Ectodermal cell (in vitro differentiated cells): ENCODE data around the gene ATP5IF1.

Source experiments
- H3K27ac ChIP-seq: 2 replicates; pipeline ENCODE4 v1.7.0; 2013; ENCODE audit warnings: mild to moderate bottlenecking, low read depth, low read length; ENCODE audit not compliant: insufficient read depth, poor library complexity, severe bottlenecking
- H3K27me3 ChIP-seq: 2 replicates; pipeline ENCODE4 v1.7.0; 2013; ENCODE audit warnings: mild to moderate bottlenecking, low read length; ENCODE audit not compliant: insufficient read depth, control insufficient read depth, poor library complexity, severe bottlenecking
- H3K36me3 ChIP-seq: one replicate; pipeline ENCODE4 v1.7.0; 2013; ENCODE audit warnings: low read length; ENCODE audit not compliant: control insufficient read depth, insufficient read depth
- H3K4me1 ChIP-seq: one replicate; pipeline ENCODE4 v1.7.0; 2013; ENCODE audit warnings: low read length; ENCODE audit not compliant: control insufficient read depth, insufficient read depth
- H3K4me3 ChIP-seq: 2 replicates; pipeline ENCODE4 v1.7.0; 2013; ENCODE audit warnings: low read depth, low read length, control low read depth; ENCODE audit not compliant: insufficient read depth
- H3K9me3 ChIP-seq: 2 replicates; pipeline ENCODE4 v1.7.0; 2013; ENCODE audit warnings: mild to moderate bottlenecking, low read length, moderate library complexity; ENCODE audit not compliant: control insufficient read depth
- WGBS, 2 experiments: methylation state at CpG; one replicate each; pipeline ENCODE4 v1.1.7; 2013; ENCODE audit warnings: missing lambda C conversion rate in 2 of 2; 5-methylcytosine and 5-hydroxymethylcytosine counted together

The ATP5IF1 gene

DNA sequence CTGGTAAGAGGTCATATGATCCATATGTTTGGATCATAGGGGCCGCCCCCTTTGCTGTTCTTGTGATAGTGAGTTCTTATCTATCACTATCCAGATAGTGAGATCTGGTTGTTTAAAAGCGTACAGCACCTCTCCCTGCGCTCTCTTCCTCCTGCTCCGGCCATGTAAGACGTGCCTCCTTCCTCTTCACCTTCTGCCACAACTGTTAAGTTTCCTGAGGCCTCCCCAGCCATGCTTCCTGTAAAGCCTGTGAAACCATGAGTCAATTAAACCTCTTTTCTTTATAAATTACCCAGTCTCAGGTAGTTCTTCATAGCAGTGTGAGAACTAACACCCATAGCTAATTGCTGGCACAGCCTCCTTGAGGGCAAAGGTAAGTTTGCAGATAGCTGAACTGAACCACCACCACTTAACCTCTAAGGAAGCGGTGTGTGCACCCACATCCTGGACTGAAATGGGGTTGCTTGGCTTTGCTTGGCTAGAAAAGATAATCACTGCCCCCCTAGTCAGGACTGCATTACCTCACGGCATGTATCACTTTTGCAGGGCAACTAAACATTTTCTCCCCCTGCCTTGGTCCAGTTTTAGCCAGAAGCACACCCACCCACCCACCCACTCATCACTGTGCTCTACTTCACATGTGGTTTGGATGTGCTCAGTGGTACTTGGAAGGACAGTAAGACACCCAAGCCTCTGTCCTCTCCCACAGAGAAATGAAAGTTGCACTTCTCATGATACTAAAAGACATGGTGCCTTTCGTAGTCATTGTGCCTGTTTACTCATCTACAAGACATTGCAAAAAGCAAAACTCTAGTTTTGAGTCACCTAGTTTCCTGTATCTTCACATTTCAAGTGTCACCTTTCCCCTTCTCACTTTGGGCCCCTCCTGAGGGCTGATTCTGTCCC, 36.3 kb upstream of the ATP5IF1 start:
- Histone ChIP-seq H3K9me3 (no peaks in the 10 kb centered on the region), H3K36me3 (peaks cover 22% of the 10 kb centered on the region), H3K27ac (no peak overlapping the region), H3K4me1 (peaks cover 7% of the 10 kb centered on the region), H3K27me3 (no peaks in the 10 kb centered on the region), H3K4me3 (no peak overlapping the region)
- 88 to 92% methylated on average over 8 of the region's 8 CpGs for WGBS, 2 experiments

DNA sequence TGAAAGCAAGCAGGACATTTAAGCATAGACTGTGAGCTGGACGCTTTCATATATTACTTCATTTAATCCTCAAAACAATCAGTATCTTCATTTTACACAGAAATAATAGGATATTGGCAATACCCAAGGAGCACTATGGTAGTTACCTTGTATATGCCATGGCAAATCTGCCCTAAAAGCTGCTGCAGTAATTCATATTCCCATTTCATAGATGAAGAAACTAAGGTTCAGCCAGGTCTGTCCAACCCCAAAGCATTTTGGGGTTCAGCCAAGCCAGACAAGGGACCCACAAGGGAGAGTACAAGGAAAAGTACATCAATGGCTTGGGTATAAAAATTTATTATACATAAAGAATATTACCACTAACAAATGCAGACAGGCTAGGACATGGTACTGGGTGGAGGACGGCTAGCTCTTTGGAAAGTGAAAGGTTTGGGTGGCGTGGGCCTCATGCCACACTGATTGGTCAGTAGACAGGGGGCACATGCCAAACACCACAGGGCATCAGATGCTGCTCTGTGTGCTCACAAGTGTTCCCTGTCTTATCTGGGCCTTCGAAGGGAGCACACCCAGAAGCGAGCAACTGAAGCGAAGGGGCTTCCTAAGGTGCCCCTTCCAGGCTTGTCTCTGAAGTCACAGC, 35.6 kb upstream of the ATP5IF1 start:
- Histone ChIP-seq H3K27ac (no peak overlapping the region), H3K4me1 (peaks cover 7% of the 10 kb centered on the region), H3K9me3 (no peaks in the 10 kb centered on the region), H3K4me3 (no peak overlapping the region), H3K36me3 (peaks cover 22% of the 10 kb centered on the region), H3K27me3 (no peaks in the 10 kb centered on the region)
- WGBS, 2 experiments = 94 to 98% methylated on average over 6 of the region's 6 CpGs

DNA sequence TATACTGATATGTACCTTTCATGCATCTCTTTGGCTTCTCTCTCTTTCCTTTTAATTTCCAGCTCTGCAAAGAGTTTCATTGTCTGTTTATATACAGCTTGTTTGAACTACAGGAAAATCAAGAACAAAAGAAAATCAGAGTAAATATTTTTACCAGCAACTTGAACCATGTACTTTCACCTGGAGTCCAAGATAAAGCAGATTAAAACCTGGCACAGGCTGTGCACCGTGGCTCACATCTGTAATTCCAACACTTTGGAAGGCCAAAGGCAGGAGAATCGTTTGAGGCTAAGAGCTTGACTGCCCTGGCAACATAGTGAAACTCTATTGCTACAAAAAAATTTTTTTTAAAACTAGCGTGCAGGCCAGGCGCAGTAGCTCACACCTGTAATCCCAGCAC, 30.7 kb upstream of the ATP5IF1 start:
- no peaks in the 10 kb centered on the region for H3K4me1 ChIP-seq
- no peak overlapping the region for H3K27ac ChIP-seq
- peaks cover 19% of the 10 kb centered on the region for H3K36me3 ChIP-seq
- WGBS, 2 experiments = 92 to 95% methylated on average over 4 of the region's 4 CpGs
- H3K27me3 ChIP-seq = no peaks in the 10 kb centered on the region
- H3K4me3 ChIP-seq = no peak overlapping the region
- H3K9me3 ChIP-seq = no peaks in the 10 kb centered on the region

DNA sequence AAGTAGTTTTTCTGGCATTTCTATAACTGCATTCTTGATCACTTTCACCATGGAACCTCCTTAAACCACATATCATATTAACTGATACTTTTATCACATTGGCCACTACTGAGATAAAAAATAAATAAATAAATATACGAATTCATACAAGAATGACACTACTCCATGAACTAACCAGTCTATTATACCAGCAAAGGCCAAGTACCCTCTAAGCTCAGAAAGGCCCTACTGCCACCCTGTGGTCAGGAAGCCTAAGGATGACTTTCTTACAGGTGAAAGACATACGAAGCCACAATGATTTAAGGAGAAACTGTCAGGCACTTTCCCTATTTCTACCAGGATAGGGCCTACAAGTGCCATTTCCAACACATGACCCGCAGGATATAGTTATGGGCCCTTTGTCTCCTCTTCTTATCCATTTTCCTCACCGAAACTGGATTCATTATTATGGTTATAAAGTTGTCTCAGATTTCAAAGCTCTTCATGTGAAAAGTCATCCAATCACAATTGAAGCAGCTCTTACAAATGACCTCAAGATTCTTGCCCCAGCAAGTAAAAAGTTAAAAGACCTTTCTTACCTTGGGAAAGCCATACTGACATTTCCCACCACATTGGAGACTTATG, 27.0 kb upstream of the ATP5IF1 start:
- Histone ChIP-seq H3K36me3 (peaks cover 1% of the 10 kb centered on the region), H3K4me1 (no peaks in the 10 kb centered on the region), H3K27me3 (no peaks in the 10 kb centered on the region), H3K27ac (no peak overlapping the region), H3K9me3 (no peaks in the 10 kb centered on the region), H3K4me3 (no peak overlapping the region)
- 62 to 81% methylated on average over 4 of the region's 4 CpGs for WGBS, 2 experiments

DNA sequence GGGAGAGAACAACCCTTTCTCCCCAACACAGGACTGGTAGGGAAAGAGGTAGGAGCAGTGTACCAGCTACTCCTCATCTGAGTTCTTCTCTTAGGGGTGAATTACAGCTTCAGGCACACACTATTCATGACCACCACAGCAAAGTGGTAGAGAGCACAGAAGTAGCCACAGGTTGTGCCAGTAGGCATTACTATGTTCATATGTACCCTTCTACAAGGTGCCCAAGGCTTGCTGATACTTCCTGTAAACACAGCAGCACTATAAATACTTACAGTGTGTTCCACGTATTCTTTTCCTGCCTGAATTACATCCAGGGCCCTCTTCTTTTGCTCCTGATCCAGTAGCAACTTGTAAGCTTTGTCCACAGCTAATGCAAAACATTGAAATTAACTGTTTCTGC, 26.2 kb upstream of the ATP5IF1 start:
- WGBS, 2 experiments = 92 to 95% methylated on average over 1 of the region's 1 CpG
- peaks cover 8% of the 10 kb centered on the region for H3K36me3 ChIP-seq
- no peak overlapping the region for H3K4me3 ChIP-seq
- no peaks in the 10 kb centered on the region for H3K4me1 ChIP-seq
- no peaks in the 10 kb centered on the region for H3K27me3 ChIP-seq
- H3K9me3 ChIP-seq = no peaks in the 10 kb centered on the region
- no peak overlapping the region for H3K27ac ChIP-seq

DNA sequence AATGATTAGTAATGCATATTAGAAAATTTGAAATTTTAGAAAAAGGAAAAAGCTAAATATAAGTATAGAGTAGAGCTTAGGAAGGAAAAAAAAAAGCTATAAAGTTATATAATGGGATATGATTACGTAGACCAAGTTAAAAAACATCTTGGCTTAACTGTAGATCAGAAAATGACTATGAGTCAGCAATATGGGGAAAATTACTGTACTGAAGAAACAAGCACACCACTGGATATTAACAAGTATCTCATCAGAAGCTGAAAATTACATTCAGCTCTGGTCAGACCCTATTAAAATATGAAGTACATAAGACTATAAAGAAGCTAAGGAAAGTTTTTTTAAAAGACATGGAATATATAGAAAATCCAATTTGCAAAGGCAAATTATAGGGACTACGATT, 22.6 kb upstream of the ATP5IF1 start:
- Histone ChIP-seq H3K36me3 (peaks cover 8% of the 10 kb centered on the region), H3K4me1 (no peaks in the 10 kb centered on the region), H3K4me3 (no peak overlapping the region), H3K9me3 (no peaks in the 10 kb centered on the region), H3K27me3 (no peaks in the 10 kb centered on the region), H3K27ac (no peak overlapping the region)
- WGBS, 2 experiments = 66 to 80% methylated on average over 2 of the region's 2 CpGs

DNA sequence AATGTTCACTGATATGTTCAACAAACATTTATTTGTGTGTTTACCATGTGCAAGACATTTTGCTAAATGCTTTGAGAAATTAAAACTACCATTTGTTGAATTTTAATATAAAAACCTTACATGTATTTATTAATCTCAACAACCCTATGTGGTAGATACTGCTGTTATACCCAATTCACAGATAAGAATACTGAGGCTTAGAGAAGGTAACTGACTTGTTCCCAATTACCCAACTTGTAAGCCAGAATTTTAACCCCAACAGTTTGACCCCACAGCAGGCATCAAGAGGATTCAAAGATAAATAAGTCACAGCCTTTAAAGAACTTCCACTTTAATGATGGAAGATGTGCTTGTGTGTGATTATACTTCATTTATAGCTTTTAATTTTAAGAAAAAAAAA, 6.8 kb upstream of the ATP5IF1 start:
- Histone ChIP-seq H3K9me3 (no peaks in the 10 kb centered on the region), H3K27me3 (no peaks in the 10 kb centered on the region), H3K36me3 (peaks cover 29% of the 10 kb centered on the region), H3K4me1 (no peaks in the 10 kb centered on the region), H3K27ac (no peak overlapping the region), H3K4me3 (no peak overlapping the region)

DNA sequence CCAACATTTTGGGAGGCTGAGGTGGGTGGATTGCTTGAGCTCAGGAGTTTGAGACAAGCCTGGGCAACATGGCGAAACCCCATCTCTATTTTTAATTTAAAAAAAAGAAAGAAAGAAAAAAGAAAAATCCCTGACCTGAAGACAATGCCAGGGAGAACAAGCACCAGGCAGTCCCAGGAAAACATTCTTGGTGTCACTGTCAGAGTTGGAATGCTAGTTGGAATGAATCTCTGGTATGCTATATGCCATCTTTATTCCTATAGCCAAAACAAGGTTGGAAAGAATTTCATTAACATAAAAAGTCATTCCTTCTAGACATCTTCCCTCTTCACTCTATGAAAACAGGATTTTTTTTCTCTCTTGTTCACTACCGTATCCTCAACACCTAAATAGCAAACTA, 5.9 kb upstream of the ATP5IF1 start:
- no peak overlapping the region for H3K27ac ChIP-seq
- H3K27me3 ChIP-seq = no peaks in the 10 kb centered on the region
- no peak overlapping the region for H3K4me3 ChIP-seq
- no peaks in the 10 kb centered on the region for H3K9me3 ChIP-seq
- H3K4me1 ChIP-seq = no peaks in the 10 kb centered on the region
- WGBS, 2 experiments = 83 to 100% methylated on average over 1 to 2 of the region's 2 CpGs
- peaks cover 23% of the 10 kb centered on the region for H3K36me3 ChIP-seq

DNA sequence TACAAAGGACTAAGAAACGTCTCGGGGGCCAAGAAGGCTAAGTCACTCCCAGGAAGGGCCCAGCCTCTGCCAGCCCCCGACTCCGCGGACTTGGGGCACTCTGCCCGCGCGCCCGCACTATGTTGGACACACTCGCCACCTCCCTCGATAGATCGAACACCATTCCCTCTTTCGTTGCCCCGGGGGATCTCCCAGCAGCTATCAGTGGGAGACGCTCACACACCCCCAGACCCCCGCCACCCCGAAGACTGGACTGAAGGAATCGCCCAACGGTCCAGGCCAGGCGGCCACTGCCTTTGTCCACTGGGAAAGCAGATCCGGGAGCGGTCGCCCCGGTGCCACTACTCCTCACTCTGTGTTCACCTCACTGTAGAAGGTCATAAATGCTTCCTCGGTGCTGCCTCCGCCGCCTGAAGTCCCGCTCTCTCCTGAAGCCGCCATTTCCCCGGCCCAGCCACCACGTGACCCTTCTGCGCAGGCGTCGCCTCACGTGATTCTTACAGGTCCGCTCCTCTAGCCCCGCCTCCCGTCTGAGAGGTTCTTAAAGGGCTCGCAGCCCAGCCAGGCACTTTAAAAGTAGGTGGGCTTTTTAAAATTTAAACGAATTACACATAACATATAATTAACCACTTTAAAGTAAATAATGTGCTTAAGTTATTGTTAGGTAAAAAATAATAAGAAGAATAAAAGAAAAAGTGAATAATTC, 3.2 kb upstream of the ATP5IF1 start, which contains the start of gene DNAJC8:
TSS of gene DNAJC8 (minus strand) at position 472 of the 706 bp plus-strand sequence. CDS start at position 441, 31 bp downstream.
- H3K27me3 ChIP-seq = no peaks in the 10 kb centered on the region
- H3K36me3 ChIP-seq = peaks cover 10% of the 10 kb centered on the region
- H3K9me3 ChIP-seq = no peaks in the 10 kb centered on the region
- H3K4me3 ChIP-seq = peak within 1 kb of the TSS; percentile 96
- 0 to 1% methylated on average over 38 to 39 of the region's 40 CpGs for WGBS, 2 experiments
- H3K4me1 ChIP-seq = peaks cover 6% of the 10 kb centered on the region
- no peak within 1 kb of the TSS for H3K27ac ChIP-seq

DNA sequence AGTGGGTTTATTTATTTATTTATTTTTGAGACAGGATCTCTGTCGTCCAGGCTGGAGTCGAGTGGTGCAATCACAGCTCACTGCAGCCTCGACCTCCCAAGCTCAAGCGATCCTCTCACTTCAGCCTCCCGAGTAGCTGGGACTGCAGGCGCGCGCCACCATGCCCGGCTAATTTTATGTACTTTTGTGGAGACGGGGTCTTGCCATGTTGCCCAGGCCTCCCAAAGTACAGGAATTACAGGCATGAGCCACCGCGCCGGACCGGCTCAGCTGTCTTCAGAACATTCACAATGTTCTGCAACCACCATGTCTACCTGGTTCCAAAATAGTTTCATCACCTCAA, 2.7 kb upstream of the ATP5IF1 start:
- 81 to 83% methylated on average over 14 of the region's 14 CpGs for WGBS, 2 experiments
- peaks cover 13% of the 10 kb centered on the region for H3K36me3 ChIP-seq
- H3K4me3 ChIP-seq = no peak overlapping the region
- H3K27me3 ChIP-seq = no peaks in the 10 kb centered on the region
- H3K27ac ChIP-seq = no peak overlapping the region
- H3K9me3 ChIP-seq = no peaks in the 10 kb centered on the region
- H3K4me1 ChIP-seq = peaks cover 6% of the 10 kb centered on the region
